GM19452 (cell line): ENCODE measurements around the gene MLX.
"Not testable (repeated sequence)": the region's sequence is repeated elsewhere in the genome, so short reads cannot be mapped to it uniquely, and the experiment has no call there.

Experiments
- ATAC-seq: cut with Tn5 transposase; IDR thresholded peaks from one replicate; pipeline ENCODE4 v1.9.1; 2021; ENCODE audit not compliant: unreplicated experiment

MLX gene

GRCh38 chr17:42536372-42537155, 30.3 kb upstream of the MLX start:
- peak; percentile 65 for ATAC-seq

- ATAC-seq: no peak
Measured at GRCh38 chr17:42537156-42537805, 29.6 kb upstream of the MLX start.

- no peak for ATAC-seq
Measured at GRCh38 chr17:42537826-42538451, 29.0 kb upstream of the MLX start.

- no peak for ATAC-seq
Measured at GRCh38 chr17:42538482-42538881, 28.4 kb upstream of the MLX start.

- not testable (repeated sequence) for ATAC-seq
Measured at GRCh38 chr17:42540558-42540957, 26.3 kb upstream of the MLX start.

GRCh38 chr17:42541041-42541833, 25.7 kb upstream of the MLX start:
- ATAC-seq: no peak

GRCh38 chr17:42543190-42544079, 23.5 kb upstream of the MLX start:
- no peak for ATAC-seq

- no peak for ATAC-seq
Measured at GRCh38 chr17:42544874-42545283, 22.0 kb upstream of the MLX start.

- ATAC-seq: not testable (repeated sequence)
Measured at GRCh38 chr17:42545755-42546505, 21.0 kb upstream of the MLX start.

- ATAC-seq: no peak
Measured at GRCh38 chr17:42547001-42547461, 19.9 kb upstream of the MLX start.

- no peak for ATAC-seq
Measured at GRCh38 chr17:42547698-42548069, 19.2 kb upstream of the MLX start.

GRCh38 chr17:42548070-42548837, 18.6 kb upstream of the MLX start:
- ATAC-seq: no peak

GRCh38 chr17:42548993-42549755, 17.7 kb upstream of the MLX start:
- no peak for ATAC-seq

GRCh38 chr17:42552736-42553135, 14.2 kb upstream of the MLX start, which contains the start of gene HSD17B1:
Gene HSD17B1, plus strand, starts transcription at chr17:42552923. Its CDS starts 11 bp downstream, at chr17:42552934.
- not testable (repeated sequence) for ATAC-seq

GRCh38 chr17:42553161-42553818, 13.6 kb upstream of the MLX start:
- no peak for ATAC-seq

GRCh38 chr17:42553866-42554249, 13.0 kb upstream of the MLX start:
- ATAC-seq: no peak
